Transverse colon (tissue), 4 donors: Measurements from ENCODE around the gene UIMC1.

Experiments
- POLR2A ChIP-seq: fragments of 450-650 bp; IDR thresholded peaks from one replicate; pipeline ENCODE4 v1.6.1; 2016; ENCODE audit warnings: antibody characterized with exemption, mild to moderate bottlenecking, moderate library complexity
- POLR2AphosphoS5 ChIP-seq, 3 donors: sonication (generic); formaldehyde crosslinking; IDR thresholded peaks; one replicate each; pipeline ENCODE4 v1.6.1; 2016; ENCODE audit warnings: antibody characterized with exemption in 3 of 3
- TF ChIP-seq, protein P1 (sequence below), 5 experiments: fragments of 200-600 bp in 3 of 5; fragments of 450-650 bp in 2 of 5; sonication (generic) in 3 of 5; IDR thresholded peaks; 1 replicate in 2 of 5; 2 replicates in 3 of 5; pipeline ENCODE4 v1.5.1; 2016 to 2017; ENCODE audit warnings: antibody characterized with exemption in 5 of 5, inconsistent platforms in 3 of 5, mild to moderate bottlenecking in 2 of 5, moderate library complexity in 1 of 5

DNA sequence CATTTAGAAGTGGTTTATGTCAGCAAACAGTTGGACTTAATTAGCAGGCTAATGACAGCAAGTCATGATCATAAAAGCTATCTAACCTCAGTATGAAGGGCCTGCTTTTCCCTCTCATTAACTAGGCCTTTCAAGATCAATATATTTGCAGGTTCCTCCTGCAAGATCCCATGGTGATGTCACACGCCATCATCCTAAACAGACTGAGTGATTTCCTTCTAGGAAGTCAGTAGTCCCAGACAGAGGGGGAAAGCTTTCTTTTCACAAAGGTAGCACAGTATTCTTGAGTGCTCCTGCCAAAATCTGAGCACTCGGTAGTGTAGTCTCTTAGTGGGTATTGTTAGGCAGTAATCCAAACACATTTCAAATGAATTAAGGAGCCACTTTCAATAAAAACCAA lies 52.5 kb downstream of the UIMC1 start:
- TF ChIP-seq POLR2A, result no peak
- TF ChIP-seq POLR2AphosphoS5 (IDR thresholded peaks at IDR 0.05), result no peak
- TF ChIP-seq, protein P1, sequence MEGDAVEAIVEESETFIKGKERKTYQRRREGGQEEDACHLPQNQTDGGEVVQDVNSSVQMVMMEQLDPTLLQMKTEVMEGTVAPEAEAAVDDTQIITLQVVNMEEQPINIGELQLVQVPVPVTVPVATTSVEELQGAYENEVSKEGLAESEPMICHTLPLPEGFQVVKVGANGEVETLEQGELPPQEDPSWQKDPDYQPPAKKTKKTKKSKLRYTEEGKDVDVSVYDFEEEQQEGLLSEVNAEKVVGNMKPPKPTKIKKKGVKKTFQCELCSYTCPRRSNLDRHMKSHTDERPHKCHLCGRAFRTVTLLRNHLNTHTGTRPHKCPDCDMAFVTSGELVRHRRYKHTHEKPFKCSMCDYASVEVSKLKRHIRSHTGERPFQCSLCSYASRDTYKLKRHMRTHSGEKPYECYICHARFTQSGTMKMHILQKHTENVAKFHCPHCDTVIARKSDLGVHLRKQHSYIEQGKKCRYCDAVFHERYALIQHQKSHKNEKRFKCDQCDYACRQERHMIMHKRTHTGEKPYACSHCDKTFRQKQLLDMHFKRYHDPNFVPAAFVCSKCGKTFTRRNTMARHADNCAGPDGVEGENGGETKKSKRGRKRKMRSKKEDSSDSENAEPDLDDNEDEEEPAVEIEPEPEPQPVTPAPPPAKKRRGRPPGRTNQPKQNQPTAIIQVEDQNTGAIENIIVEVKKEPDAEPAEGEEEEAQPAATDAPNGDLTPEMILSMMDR (IDR thresholded peaks at IDR 0.05), result no peak
